ENCODE results near the gene PNKP.
A peak's percentile ranks its signal among the peaks of the same experiment; 100 is the strongest.

The PNKP gene

GRCh38 chr19:49876422-49877019 lies 9.1 kb upstream of the PNKP start:
- peak; percentile 99 for DNase-seq (ENCODE audit: low spot score)

GRCh38 chr19:49875857-49876421 lies 8.6 kb upstream of the PNKP start:
- peak; percentile 54 for DNase-seq (ENCODE audit: low spot score)

- no peak for DNase-seq (ENCODE audit: low spot score)
Measured at GRCh38 chr19:49875177-49875576, 7.8 kb upstream of the PNKP start.

GRCh38 chr19:49874503-49875157 lies 7.3 kb upstream of the PNKP start:
- no peak for DNase-seq (ENCODE audit: low spot score)

- DNase-seq (ENCODE audit: low spot score): no peak
Measured at GRCh38 chr19:49873834-49874233, 6.5 kb upstream of the PNKP start.

GRCh38 chr19:49873129-49873521 lies 5.7 kb upstream of the PNKP start:
- no peak for DNase-seq (ENCODE audit: low spot score)

- DNase-seq (ENCODE audit: low spot score): no peak
Measured at GRCh38 chr19:49872245-49873128, 5.1 kb upstream of the PNKP start.

GRCh38 chr19:49871349-49871985 lies 4.1 kb upstream of the PNKP start:
- no peak for DNase-seq (ENCODE audit: low spot score)

- DNase-seq (ENCODE audit: low spot score): no peak
Measured at GRCh38 chr19:49870309-49870901, 3.0 kb upstream of the PNKP start.

- peak; percentile 99 for DNase-seq (ENCODE audit: low spot score)
Measured at GRCh38 chr19:49869484-49870308, 2.3 kb upstream of the PNKP start.

GRCh38 chr19:49869009-49869483 lies 1.7 kb upstream of the PNKP start:
- DNase-seq (ENCODE audit: low spot score): no peak

GRCh38 chr19:49864890-49865289 lies 2.5 kb downstream of the PNKP start:
- DNase-seq (ENCODE audit: low spot score): no peak

GRCh38 chr19:49863935-49864320 lies 3.4 kb downstream of the PNKP start:
- DNase-seq (ENCODE audit: low spot score): no peak

GRCh38 chr19:49863254-49863934 lies 4.0 kb downstream of the PNKP start:
- DNase-seq (ENCODE audit: low spot score): no peak

GRCh38 chr19:49862391-49863253 lies 4.8 kb downstream of the PNKP start:
- DNase-seq (ENCODE audit: low spot score): no peak

GRCh38 chr19:49861541-49862378 lies 5.6 kb downstream of the PNKP start:
- no peak for DNase-seq (ENCODE audit: low spot score)

- DNase-seq (ENCODE audit: low spot score): no peak
Measured at GRCh38 chr19:49861107-49861506, 6.3 kb downstream of the PNKP start.

Measured in CD4-positive, alpha-beta T cell treated with Interleukin-2 at 100 ng/mL for 4 hours (primary cell).